Measurements from ENCODE around the gene PLAU. TPM values are rescaled to one million over a fixed set of nuclear protein-coding genes. Genes with fewer than 3 reads are reported as not detected.

The PLAU gene
- total RNA-seq, 4 donors from 2014 or later, result 0.83 to 5.0 (median 2.3) TPM

GRCh38 chr10:73950155-73950948 is 39.4 kb downstream of the PLAU start:
- H3K27ac ChIP-seq, result peak overlapping the region in 2 of 4 donors; percentile 10 to 48
- H3K4me3 ChIP-seq, result no peak overlapping the region
- no peaks in the 10 kb centered on the region for H3K4me1 ChIP-seq
- no peaks in the 10 kb centered on the region for H3K9me3 ChIP-seq
- H3K36me3 ChIP-seq, result no peaks in the 10 kb centered on the region
- H3K27me3 ChIP-seq, result no peaks in the 10 kb centered on the region
- TF ChIP-seq POLR2A (IDR thresholded peaks at IDR 0.05) (no peak), CTCF (IDR thresholded peaks at IDR 0.05 in 4 of 5, conservative IDR thresholded peaks at IDR 0.05 in 1 of 5) (no peak)
- intact Hi-C loops (cut with DNase I; ENCODE audit: low total_unique reads), result no loop called here
- ATAC-seq, result no peak
- in situ Hi-C loops (cut with MboI; ENCODE audit: low sequenced_read_pairs in 4 of 4), result no loop called here
- DNase-seq, result no peak

GRCh38 chr10:73953665-73954064 is 42.7 kb downstream of the PLAU start:
- TF ChIP-seq POLR2A (IDR thresholded peaks at IDR 0.05) (no peak), CTCF (IDR thresholded peaks at IDR 0.05 in 4 of 5, conservative IDR thresholded peaks at IDR 0.05 in 1 of 5) (no peak)

GRCh38 chr10:73954737-73955136 is 43.8 kb downstream of the PLAU start:
- Histone ChIP-seq H3K27ac (no peak overlapping the region), H3K4me3 (no peak overlapping the region), H3K4me1 (peaks cover 10 to 11% of the 10 kb centered on the region in 2 donors), H3K27me3 (no peaks in the 10 kb centered on the region), H3K36me3 (no peaks in the 10 kb centered on the region), H3K9me3 (no peaks in the 10 kb centered on the region)
- DNase-seq (no peak), ATAC-seq (no peak)
- in situ Hi-C loops (cut with MboI; ENCODE audit: low sequenced_read_pairs in 4 of 4) (no loop called here), intact Hi-C loops (cut with DNase I; ENCODE audit: low total_unique reads) (loop anchor here (5.0 kb wide), 2 partner anchors 67 to 128 kb away; no protein-coding TSS in a partner anchor)
- TF ChIP-seq POLR2A (IDR thresholded peaks at IDR 0.05), result no peak
- no peak for TF ChIP-seq CTCF (IDR thresholded peaks at IDR 0.05 in 4 of 5, conservative IDR thresholded peaks at IDR 0.05 in 1 of 5)

More at GRCh38 chr10:73953665-73954064, 42.7 kb downstream of the PLAU start:
- ATAC-seq (no peak), DNase-seq (no peak)
- intact Hi-C loops (cut with DNase I; ENCODE audit: low total_unique reads) (no loop called here), in situ Hi-C loops (cut with MboI; ENCODE audit: low sequenced_read_pairs in 4 of 4) (no loop called here)
- no peak overlapping the region for H3K27ac ChIP-seq
- H3K9me3 ChIP-seq, result no peaks in the 10 kb centered on the region
- H3K27me3 ChIP-seq, result no peaks in the 10 kb centered on the region
- H3K4me1 ChIP-seq, result peaks cover 10 to 11% of the 10 kb centered on the region in 2 donors
- no peak overlapping the region for H3K4me3 ChIP-seq
- H3K36me3 ChIP-seq, result no peaks in the 10 kb centered on the region

GRCh38 chr10:73955719-73956118 is 44.8 kb downstream of the PLAU start:
- Histone ChIP-seq H3K4me1 (peaks cover 10 to 11% of the 10 kb centered on the region in 2 donors), H3K27me3 (no peaks in the 10 kb centered on the region), H3K36me3 (no peaks in the 10 kb centered on the region), H3K4me3 (no peak overlapping the region), H3K27ac (peak overlapping the region in 2 of 4 donors; percentile 58 to 71), H3K9me3 (no peaks in the 10 kb centered on the region)
- no peak for ATAC-seq
- no peak for DNase-seq
- intact Hi-C loops (cut with DNase I; ENCODE audit: low total_unique reads) (loop anchor here (5.0 kb wide), 2 partner anchors 68 to 127 kb away; no protein-coding TSS in a partner anchor), in situ Hi-C loops (cut with MboI; ENCODE audit: low sequenced_read_pairs in 4 of 4) (no loop called here)
- no peak for TF ChIP-seq CTCF (IDR thresholded peaks at IDR 0.05 in 4 of 5, conservative IDR thresholded peaks at IDR 0.05 in 1 of 5)
- TF ChIP-seq POLR2A (IDR thresholded peaks at IDR 0.05), result no peak

Measured in gastrocnemius medialis (tissue), 4 donors.